GM12892 (cell line): ENCODE data around the gene DDX55.

ENCODE experiments used
- POLR2A ChIP-seq: IDR thresholded peaks from 2 replicates; pipeline ENCODE4 v1.6.1; 2011; ENCODE audit warnings: low read depth, low read length, control low read depth
- POLR2AphosphoS5 ChIP-seq: IDR thresholded peaks from 2 replicates; pipeline ENCODE4 v1.6.1; 2011; ENCODE audit warnings: low read depth, low read length, control low read depth
- TAF1 ChIP-seq: IDR thresholded peaks from 2 replicates; pipeline ENCODE4 v1.6.1; 2011; ENCODE audit warnings: low read depth, mild to moderate bottlenecking, control low read depth, low read length, borderline replicate concordance

GRCh38 chr12:123559468-123559867 lies 42.4 kb upstream of the DDX55 start:
- TF ChIP-seq POLR2AphosphoS5 = no peak
- TF ChIP-seq TAF1 = no peak
- TF ChIP-seq POLR2A = no peak
